GM15510 (cell line): ENCODE results near the gene ASRGL1.

Experiments used
- POLR2A ChIP-seq: IDR thresholded peaks from 3 replicates; pipeline ENCODE4 v1.6.1; 2011; ENCODE audit warnings: borderline replicate concordance; ENCODE audit not compliant: insufficient read length; ENCODE audit errors: extremely low read depth

ASRGL1 gene

DNA sequence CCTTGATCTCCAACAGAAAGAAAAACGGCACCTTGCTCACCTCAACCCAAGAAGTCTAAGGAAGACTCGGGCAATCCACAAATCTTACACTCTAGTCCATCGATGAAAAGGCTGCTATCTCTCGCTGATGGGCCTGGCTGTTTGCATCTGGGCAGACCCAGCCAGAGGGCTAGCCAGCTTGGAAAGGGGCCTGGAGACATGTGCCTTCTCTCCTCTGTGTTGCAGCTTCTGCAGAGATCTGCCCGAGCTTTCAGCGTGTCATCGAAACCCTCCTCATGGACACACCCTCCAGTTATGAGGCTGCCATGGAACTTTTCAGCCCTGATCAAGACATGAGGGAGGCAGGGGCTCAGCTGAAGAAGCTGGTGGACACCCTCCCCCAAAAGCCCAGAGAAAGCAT lies 84.7 kb downstream of the ASRGL1 start:
- TF ChIP-seq POLR2A, result no peak

DNA sequence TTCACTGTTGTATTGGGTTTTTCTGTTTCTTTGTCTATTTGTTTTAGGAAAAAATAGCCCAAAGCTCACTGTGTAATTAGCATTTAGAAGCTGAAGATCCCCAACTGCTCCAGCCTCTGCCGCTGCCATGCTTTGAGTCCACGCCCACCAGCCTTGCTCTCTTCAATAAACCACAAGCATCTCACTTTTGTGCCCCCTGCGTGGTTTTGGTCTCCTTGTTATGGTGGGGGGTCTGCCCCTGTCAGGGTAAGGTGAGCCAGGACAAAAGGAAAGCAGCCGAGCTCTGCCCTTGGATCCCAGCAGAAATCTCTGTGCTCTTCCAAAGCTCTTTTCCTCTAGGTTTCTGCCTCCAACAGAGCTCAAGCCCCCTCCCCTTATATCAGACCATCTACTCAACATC lies 85.8 kb downstream of the ASRGL1 start:
- TF ChIP-seq POLR2A, result no peak

DNA sequence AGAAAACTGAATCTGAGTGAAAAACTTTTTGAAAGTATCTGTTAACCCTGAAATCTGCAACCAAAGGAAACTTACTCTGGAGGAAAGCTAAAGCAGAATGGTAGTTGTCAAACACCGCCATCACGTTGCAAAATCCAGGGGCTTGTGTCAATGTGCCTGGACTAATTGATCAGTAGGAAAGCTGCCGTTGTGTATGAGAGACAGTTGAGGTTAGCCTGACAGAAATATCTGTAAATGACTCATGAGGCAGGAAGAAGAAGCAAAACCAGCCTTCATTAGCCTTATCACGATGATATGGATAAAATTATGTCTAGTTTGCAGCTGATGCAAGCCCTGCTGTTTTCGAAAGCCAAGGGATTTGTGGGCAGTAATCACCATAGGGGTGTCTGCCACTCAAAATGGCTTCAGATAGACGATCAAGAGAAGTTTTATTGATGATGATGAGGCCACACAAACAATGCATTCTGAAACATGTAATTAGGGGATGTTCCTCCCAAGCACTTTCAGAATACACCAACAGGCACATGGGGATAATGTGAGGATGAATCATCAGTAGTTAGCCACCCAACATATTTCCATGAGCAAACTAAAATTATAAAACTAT lies 90.5 kb downstream of the ASRGL1 start:
- TF ChIP-seq POLR2A, result no peak

DNA sequence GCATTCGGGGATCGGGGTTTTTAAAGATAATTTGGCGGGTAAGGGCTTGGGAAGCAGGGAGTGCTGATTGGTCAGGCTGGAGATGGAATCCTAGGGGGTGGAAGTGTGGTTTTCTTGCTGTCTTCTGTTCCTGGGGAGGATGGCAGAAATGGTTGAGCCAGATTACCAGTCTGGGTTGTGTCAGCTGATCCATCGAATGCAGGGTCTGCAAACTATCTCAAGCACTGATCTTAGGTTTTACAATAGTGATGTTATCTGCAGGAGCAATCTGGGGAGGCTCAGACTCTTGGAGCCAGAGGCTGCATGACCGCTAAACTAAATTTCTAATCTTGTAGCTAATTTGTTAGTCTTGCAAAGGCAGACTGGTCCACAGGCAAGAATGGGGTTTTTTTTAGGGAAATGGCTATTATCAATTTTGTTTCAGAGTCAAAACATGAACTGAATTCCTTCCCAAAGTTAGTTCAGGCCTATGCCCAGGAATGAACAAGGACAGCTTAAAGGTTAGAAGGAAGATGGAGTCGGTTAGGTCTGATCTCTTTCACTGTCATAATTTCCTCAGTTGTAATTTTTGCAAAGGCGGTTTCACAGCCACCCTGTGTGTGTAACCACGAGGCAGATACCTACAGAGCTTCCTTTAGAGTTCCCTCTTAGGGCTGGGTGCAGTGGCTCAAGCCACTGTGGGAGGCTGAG lies 91.8 kb downstream of the ASRGL1 start:
- TF ChIP-seq POLR2A, result no peak

DNA sequence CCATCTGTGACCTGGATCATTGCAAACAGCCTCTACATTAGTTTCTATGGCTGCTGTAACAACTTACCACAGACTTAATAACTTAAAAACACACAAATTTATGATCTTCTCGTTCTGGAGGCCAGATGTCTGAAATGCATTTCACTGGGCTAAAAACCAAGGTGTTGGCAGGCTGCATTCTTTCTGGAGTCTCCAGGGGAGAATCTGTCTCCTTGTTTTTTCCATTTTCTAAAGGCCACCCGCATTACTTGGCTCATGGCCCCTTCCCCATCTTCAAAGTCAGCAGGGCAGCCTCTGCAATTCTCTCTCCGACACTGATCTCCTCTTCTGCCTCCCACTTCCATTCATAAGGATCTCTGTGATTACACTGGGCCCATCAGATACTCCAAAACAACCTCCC lies 93.2 kb downstream of the ASRGL1 start:
- no peak for TF ChIP-seq POLR2A

DNA sequence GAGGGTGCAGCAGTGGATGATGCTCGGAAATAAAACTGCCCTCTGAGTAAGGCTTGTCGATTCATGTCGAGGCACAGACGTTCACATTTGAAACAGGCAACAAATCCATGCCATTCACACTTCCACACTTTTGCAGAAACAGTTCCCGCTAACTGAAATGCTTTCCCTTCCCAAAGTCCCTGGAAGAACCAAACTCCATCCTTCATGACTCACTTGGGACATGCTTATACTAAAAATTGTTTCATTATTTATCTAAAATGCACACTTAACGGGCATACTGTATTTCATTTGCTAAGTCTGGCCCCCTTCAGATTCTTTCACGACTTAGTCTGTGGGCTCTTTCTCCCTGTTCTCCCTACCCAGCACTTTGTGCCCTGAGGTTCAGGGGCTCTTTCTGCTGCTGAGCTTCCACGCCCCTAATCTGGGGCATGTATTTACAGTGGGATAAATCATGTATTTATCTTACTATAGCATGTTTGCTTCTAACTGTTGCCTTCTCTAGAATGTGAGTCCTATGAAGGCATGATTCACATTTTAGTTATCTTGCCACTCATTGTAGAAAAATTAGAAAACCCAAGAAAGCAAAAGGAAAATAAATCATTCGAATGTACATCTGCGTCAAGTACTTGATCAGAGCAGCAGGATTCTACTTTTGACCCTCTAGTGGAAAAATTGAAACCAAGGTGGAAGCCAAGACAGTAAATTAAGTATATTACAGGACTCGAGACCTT lies 94.1 kb downstream of the ASRGL1 start:
- TF ChIP-seq POLR2A, result no peak

DNA sequence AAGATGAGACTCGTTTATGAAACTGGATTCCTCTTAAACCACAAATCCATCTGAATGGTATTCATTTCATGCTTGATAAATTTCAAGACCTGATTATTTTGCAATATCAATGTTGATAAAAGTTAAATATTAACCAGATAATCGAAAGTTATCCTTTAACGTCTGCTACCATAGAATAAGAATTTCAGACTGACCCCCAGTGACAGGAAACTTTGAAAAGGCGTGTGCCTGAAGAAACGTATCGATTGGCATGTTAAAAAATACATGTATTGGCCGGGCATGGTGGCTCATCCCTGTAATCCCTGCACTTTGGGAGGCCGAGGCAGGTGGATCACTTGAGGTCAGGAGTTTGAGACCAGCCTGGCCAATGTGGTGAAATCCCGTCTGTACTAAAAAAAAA lies 95.4 kb downstream of the ASRGL1 start:
- no peak for TF ChIP-seq POLR2A

DNA sequence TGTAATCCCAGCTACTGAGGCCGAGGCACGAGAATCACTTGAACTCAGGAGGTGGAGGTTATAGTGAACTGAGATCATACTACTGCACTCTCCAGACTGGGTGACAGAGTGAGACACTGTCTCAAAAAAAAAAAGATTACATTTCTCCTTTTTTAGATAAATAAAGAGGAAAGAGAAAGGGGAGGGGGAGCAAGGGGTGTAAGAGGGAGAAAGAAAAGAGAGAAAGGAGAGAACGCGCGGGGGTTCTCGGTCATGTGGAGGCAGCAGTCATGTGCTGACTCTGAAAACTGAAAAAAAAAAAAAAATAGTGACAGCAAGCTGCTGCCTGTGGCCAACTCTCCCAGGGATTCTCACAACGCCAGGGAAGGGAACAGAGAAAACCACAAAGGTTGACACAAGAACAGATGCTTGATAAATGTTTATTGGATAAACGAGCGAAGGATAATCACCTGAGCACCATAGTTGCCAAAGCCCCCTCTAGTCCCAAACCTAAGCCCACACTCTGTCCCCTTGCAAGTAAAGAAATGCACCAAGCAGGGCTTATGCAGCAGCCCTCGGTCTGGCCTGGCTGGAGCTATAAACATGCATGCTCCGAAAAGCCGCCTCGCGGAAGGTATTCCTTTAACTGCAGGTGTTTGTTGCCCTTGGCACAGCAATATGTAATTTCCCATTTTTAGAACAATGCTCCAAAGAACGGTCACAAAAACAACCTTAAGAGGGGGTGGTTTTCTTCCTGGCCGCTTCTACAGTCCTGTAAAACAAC lies 96.1 kb downstream of the ASRGL1 start:
- no peak for TF ChIP-seq POLR2A

DNA sequence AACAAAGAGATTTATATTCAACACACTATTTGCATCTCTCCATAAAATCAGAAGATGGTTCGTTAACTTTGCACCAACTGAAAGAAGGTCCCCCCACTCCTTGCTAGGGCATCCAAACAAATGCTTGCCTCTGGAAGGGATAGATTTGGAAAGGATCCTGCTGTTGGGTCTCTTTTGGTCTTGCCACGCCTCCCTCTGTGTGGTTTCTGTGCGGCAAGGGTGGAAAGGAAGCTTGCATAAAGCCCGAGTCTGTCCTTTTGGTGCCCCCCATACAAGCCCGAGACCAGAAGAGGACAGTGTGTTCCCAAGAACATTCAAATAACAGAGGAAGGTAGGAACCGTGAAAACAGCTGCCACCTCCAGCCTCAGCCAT lies 96.6 kb downstream of the ASRGL1 start:
- TF ChIP-seq POLR2A, result no peak

DNA sequence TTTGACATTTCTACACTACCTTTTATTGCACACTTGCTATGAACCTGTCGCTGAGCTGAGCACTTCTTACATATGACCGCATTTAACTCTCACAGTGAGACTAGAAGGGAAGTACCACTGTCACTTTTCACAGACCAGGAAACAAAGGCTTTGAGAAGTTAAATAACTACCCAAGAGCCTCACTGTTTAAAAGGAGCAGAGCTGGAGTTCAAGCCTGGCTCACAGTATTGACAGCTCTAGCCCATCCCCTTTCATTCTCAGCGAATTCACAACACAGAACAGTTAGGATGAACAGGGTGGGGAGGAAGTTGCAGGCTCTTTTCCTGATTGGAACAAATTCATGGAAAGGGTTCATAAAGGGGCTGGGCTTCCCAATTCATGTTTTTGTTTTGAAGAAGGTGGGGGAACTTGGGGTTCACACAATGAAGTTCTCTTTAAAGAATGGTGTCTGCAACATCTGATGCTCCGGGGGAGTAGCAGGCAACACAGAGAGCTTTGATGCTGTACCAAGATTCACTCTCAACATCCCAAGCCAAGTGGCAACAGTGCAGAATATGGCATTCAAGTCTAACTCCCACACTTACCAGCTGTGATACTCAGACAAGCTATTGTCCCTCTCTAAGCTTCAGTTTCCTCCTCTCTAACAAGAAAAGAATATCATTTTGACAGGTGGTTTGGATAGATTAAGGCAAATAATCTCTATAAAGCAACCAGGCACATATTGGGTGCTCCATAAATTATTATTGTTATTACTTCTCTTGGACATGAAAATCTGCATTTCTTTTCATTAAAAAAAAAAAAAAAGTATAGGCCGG lies 98.8 kb downstream of the ASRGL1 start:
- TF ChIP-seq POLR2A, result no peak

DNA sequence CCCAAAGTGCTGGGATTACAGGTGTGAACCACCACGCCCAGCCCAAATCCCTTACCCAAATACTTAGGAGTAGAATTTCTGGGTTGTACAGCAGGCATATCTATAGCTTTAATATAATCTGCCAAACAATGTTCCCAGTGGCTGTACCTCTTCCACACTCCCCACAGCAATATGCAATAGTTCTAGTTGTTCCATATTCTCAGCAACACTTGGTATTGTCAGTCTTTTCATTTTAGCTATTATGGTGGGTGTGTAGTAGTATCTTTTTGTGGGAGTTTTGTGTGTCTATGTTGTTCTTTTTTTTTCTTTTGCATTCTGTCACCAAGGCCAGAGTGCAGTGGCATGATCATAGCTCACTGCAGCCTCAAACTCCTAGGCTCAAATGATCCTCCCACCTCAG lies 100.4 kb downstream of the ASRGL1 start:
- TF ChIP-seq POLR2A, result no peak

DNA sequence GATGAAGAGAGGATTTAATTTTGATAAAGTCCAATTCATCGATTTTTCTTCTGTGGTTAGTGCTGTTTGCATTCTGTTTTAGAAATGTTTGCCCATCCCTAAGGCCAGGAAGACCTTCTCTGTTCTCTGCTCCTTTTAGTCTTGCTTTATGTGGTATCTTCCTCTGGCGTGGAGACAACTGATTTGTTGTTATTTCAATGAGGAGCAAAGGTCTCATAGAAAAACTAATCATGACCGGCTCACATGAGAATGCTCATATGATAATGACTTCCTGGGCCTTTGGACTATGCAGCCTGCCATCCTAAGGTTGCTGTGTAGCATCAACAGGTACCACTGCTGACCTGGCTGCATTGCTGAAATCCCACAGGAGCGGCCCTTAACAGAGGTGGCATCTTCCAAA lies 101.4 kb downstream of the ASRGL1 start:
- TF ChIP-seq POLR2A, result no peak

DNA sequence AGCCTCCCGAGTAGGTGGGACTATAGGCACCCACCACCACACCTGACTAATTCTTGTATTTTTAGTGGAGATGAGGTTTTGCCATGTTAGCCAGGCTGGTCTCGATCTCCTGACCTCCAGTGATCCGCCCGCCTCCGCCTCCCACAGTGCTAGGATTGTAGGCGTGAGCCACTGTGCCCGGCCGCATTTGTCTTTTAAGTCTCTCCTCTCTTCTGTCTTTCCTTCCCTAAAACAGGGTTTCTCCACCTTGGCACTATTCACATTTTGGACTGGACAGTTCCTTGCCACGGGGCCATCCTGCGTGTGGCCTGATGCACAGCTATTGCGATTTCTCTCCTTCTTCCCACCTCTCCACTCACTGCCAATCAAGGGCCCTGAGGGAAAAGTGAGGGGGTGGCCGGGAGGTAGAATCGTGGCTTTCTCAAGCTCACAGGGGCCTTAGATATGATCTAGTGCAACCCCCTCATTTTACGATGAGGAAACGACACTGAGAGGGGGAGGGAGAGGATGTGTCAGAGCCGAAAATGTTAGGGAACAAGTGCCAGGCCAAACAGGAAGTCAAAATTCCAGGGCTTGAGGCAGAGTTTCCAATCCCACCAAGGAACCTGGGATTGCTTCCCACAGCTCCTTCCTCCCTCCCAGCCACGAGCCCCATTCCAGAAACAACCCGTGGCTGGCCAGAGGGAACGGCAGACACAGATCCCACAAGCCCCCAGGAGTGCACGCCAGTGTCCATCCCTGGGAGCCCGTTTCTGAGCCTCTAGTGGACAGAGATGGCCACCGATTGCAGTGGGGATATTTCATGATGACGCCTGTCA lies 102.7 kb downstream of the ASRGL1 start:
- no peak for TF ChIP-seq POLR2A
